Gastrocnemius medialis (tissue), 4 donors: ENCODE measurements around the gene CTR9. TPM values are rescaled to one million over a fixed set of nuclear protein-coding genes. Genes with fewer than 3 reads are reported as not detected.

Experiments
- ATAC-seq, 2 donors: fragments of 150-250 bp; one replicate each; pipeline ENCODE4 v1.9.1; 2016
- DNase-seq, 2 donors: peaks; one replicate each; pipeline ENCODE4 v3.0.0-alpha.2; 2019
- H3K27ac ChIP-seq, 4 donors: fragments of 200-600 bp; sonication (generic); 1 replicate in 1 of 4; 2 replicates in 3 of 4; pipeline ENCODE4 v1.5.1; 2016 to 2018; ENCODE audit warnings: mild to moderate bottlenecking in 2 of 4, moderate library complexity in 1 of 4
- H3K27me3 ChIP-seq, 3 donors: fragments of 200-600 bp; sonication (generic) in 2 of 3; 1 replicate in 1 of 3; 2 replicates in 2 of 3; pipeline versions ENCODE4 v1.5.1 to v1.6.0; 2016 to 2019; ENCODE audit warnings: mild to moderate bottlenecking in 1 of 3, moderate library complexity in 1 of 3
- H3K36me3 ChIP-seq, 2 donors: fragments of 200-600 bp; sonication (generic) in 1 of 2; one replicate each; pipeline ENCODE4 v1.5.1; 2017 to 2018
- H3K4me1 ChIP-seq, 2 donors: fragments of 200-600 bp; sonication (generic) in 1 of 2; one replicate each; pipeline ENCODE4 v1.5.1; 2016 to 2017; ENCODE audit warnings: mild to moderate bottlenecking in 2 of 2
- H3K4me3 ChIP-seq, 4 donors: fragments of 200-600 bp; sonication (generic) in 3 of 4; 1 replicate in 1 of 4; 2 replicates in 3 of 4; pipeline ENCODE4 v1.5.1; 2016 to 2019; ENCODE audit warnings: mild to moderate bottlenecking in 2 of 4
- H3K9me3 ChIP-seq, 3 donors: fragments of 200-600 bp; sonication (generic) in 2 of 3; 1 replicate in 1 of 3; 2 replicates in 2 of 3; pipeline ENCODE4 v1.5.1; 2016 to 2019
- CTCF ChIP-seq, 5 experiments: fragments of 450-650 bp in 3 of 5; fragments of 200-600 bp in 2 of 5; sonication (generic) in 2 of 5; IDR thresholded peaks in 4 of 5; conservative IDR thresholded peaks in 1 of 5; 1 replicate in 4 of 5; 2 replicates in 1 of 5; pipeline ENCODE4 v1.5.1; 2016 to 2019; ENCODE audit warnings: antibody characterized with exemption in 5 of 5, mild to moderate bottlenecking in 3 of 5, moderate library complexity in 3 of 5
- POLR2A ChIP-seq, 2 donors: fragments of 450-650 bp; IDR thresholded peaks; one replicate each; pipeline ENCODE4 v1.6.1; 2017; ENCODE audit warnings: antibody characterized with exemption in 2 of 2, mild to moderate bottlenecking in 2 of 2, moderate library complexity in 2 of 2
- in situ Hi-C, 4 donors: fragments of 200-750 bp; cut with MboI; loops; one replicate each; pipeline versions ENCODE4 v1.15.0 to v1.8.0; 2017; ENCODE audit warnings: low sequenced_read_pairs in 4 of 4
- intact Hi-C: fragments of 100-400 bp; cut with DNase I; formaldehyde crosslinking; loops from one replicate; pipeline ENCODE4 v1.15.1; 2023; ENCODE audit warnings: low total_unique reads
- total RNA-seq, 4 donors: library from RNA; depleted of rRNA; stranded (reverse); fragments of >200 nt; gene quantifications; one replicate each; pipeline versions ENCODE4 v1.1.0 to v1.2.3, GENCODE V29; 2016

Gene CTR9
- total RNA-seq, 4 donors from 2014 or later, result 18.3 to 22.2 (median 20.4) TPM

GRCh38 chr11:10727146-10727851, 23.7 kb upstream of the CTR9 start:
- no peak for ATAC-seq
- Histone ChIP-seq H3K9me3 (no peaks in the 10 kb centered on the region), H3K4me3 (no peak overlapping the region), H3K36me3 (no peaks in the 10 kb centered on the region), H3K27ac (no peak overlapping the region), H3K4me1 (no peaks in the 10 kb centered on the region), H3K27me3 (no peaks in the 10 kb centered on the region)
- TF ChIP-seq POLR2A (IDR thresholded peaks at IDR 0.05) (no peak), CTCF (IDR thresholded peaks at IDR 0.05 in 4 of 5, conservative IDR thresholded peaks at IDR 0.05 in 1 of 5) (no peak)
- in situ Hi-C loops (loop anchor here in 3 of 4 donors (25.0 kb wide), 3 partner anchors 190 to 965 kb away; partner anchors contain the start of gene RNF141 (in 1 of the 3)), intact Hi-C loops (no loop called here)
- no peak for DNase-seq

- TF ChIP-seq CTCF (IDR thresholded peaks at IDR 0.05 in 4 of 5, conservative IDR thresholded peaks at IDR 0.05 in 1 of 5) (no peak), POLR2A (IDR thresholded peaks at IDR 0.05) (no peak)
- H3K27me3 ChIP-seq, result no peaks in the 10 kb centered on the region
- no peak for DNase-seq
- no peak for ATAC-seq
- intact Hi-C loops (no loop called here), in situ Hi-C loops (loop anchor here in 3 of 4 donors (25.0 kb wide), 3 partner anchors 191 to 966 kb away; partner anchors contain the start of gene RNF141 (in 1 of the 3))
- H3K4me3 ChIP-seq, result no peak overlapping the region
- no peak overlapping the region for H3K27ac ChIP-seq
- no peaks in the 10 kb centered on the region for H3K36me3 ChIP-seq
- no peaks in the 10 kb centered on the region for H3K9me3 ChIP-seq
- no peaks in the 10 kb centered on the region for H3K4me1 ChIP-seq
Observed at GRCh38 chr11:10728154-10728553, 22.9 kb upstream of the CTR9 start.

GRCh38 chr11:10728789-10729472, 22.1 kb upstream of the CTR9 start:
- H3K27me3 ChIP-seq, result no peaks in the 10 kb centered on the region
- intact Hi-C loops (no loop called here), in situ Hi-C loops (loop anchor here in 3 of 4 donors (25.0 kb wide), 3 partner anchors 192 to 967 kb away; partner anchors contain the start of gene RNF141 (in 1 of the 3))
- H3K4me3 ChIP-seq, result no peak overlapping the region
- ATAC-seq, result no peak
- H3K27ac ChIP-seq, result no peak overlapping the region
- peaks cover 2 to 6% of the 10 kb centered on the region in 2 donors for H3K4me1 ChIP-seq
- TF ChIP-seq POLR2A (IDR thresholded peaks at IDR 0.05), result no peak
- no peak for TF ChIP-seq CTCF (IDR thresholded peaks at IDR 0.05 in 4 of 5, conservative IDR thresholded peaks at IDR 0.05 in 1 of 5)
- no peaks in the 10 kb centered on the region for H3K9me3 ChIP-seq
- DNase-seq, result no peak
- H3K36me3 ChIP-seq, result no peaks in the 10 kb centered on the region

GRCh38 chr11:10730151-10730550, 20.9 kb upstream of the CTR9 start:
- no peak for TF ChIP-seq CTCF (IDR thresholded peaks at IDR 0.05 in 4 of 5, conservative IDR thresholded peaks at IDR 0.05 in 1 of 5)
- TF ChIP-seq POLR2A (IDR thresholded peaks at IDR 0.05), result no peak
- Histone ChIP-seq H3K9me3 (no peaks in the 10 kb centered on the region), H3K27ac (no peak overlapping the region), H3K4me3 (no peak overlapping the region), H3K36me3 (no peaks in the 10 kb centered on the region), H3K27me3 (no peaks in the 10 kb centered on the region), H3K4me1 (peaks cover 10% of the 10 kb centered on the region in 2 donors)
- DNase-seq (no peak), ATAC-seq (no peak)
- intact Hi-C loops (loop anchor here (5.0 to 10.0 kb wide), 5 partner anchors 53 to 975 kb away; partner anchors contain the start of genes ADM and RNF141), in situ Hi-C loops (loop anchor here (5.0 to 25.0 kb wide), 7 partner anchors 185 to 968 kb away; partner anchors contain the start of gene RNF141 (in 2 of the 4))
